Breast epithelium (tissue), 4 donors: Measurements from ENCODE around the gene KRT78. TPM values are rescaled to one million over a fixed set of nuclear protein-coding genes. Genes with fewer than 3 reads are reported as not detected.

ENCODE experiments used
- DNase-seq, 2 donors: peaks; one replicate each; pipeline ENCODE4 v3.0.0-alpha.2; 2019; ENCODE audit warnings: low spot score in 2 of 2
- H3K27ac ChIP-seq, 2 donors: fragments of 200-600 bp; sonication (generic) in 1 of 2; one replicate each; pipeline ENCODE4 v1.5.1; 2016 to 2019; ENCODE audit warnings: mild to moderate bottlenecking in 1 of 2
- H3K27me3 ChIP-seq, 2 donors: fragments of 200-600 bp; sonication (generic) in 1 of 2; one replicate each; pipeline versions ENCODE4 v1.5.1 to v1.6.0; 2017 to 2019; ENCODE audit warnings: control low read depth in 1 of 2, mild to moderate bottlenecking in 1 of 2
- H3K36me3 ChIP-seq: fragments of 200-600 bp; one replicate; pipeline ENCODE4 v1.5.1; 2019
- H3K4me1 ChIP-seq, 2 donors: fragments of 200-600 bp; sonication (generic); one replicate each; pipeline ENCODE4 v1.5.1; 2016 to 2019; ENCODE audit warnings: control low read depth in 1 of 2
- H3K4me3 ChIP-seq, 3 donors: fragments of 200-600 bp; sonication (generic); 1 replicate in 2 of 3; 2 replicates in 1 of 3; pipeline ENCODE4 v1.5.1; 2016 to 2019; ENCODE audit warnings: mild to moderate bottlenecking in 3 of 3, moderate library complexity in 2 of 3
- H3K9me3 ChIP-seq, 2 donors: fragments of 200-600 bp; sonication (generic) in 1 of 2; one replicate each; pipeline ENCODE4 v1.5.1; 2016 to 2019; ENCODE audit warnings: control low read depth in 1 of 2
- CTCF ChIP-seq, 3 donors: fragments of 450-650 bp; IDR thresholded peaks; one replicate each; pipeline ENCODE4 v1.5.1; 2016 to 2017; ENCODE audit warnings: antibody characterized with exemption in 3 of 3, mild to moderate bottlenecking in 3 of 3, moderate library complexity in 3 of 3
- POLR2A ChIP-seq: fragments of 450-650 bp; IDR thresholded peaks from one replicate; pipeline ENCODE4 v1.6.1; 2016; ENCODE audit warnings: antibody characterized with exemption, mild to moderate bottlenecking, moderate library complexity
- POLR2AphosphoS5 ChIP-seq, 3 donors: sonication (generic); formaldehyde crosslinking; IDR thresholded peaks; one replicate each; pipeline ENCODE4 v1.6.1; 2017; ENCODE audit warnings: antibody characterized with exemption in 3 of 3
- intact Hi-C: fragments of 100-400 bp; cut with DNase I; formaldehyde crosslinking; loops from one replicate; pipeline ENCODE4 v1.15.1; 2023; ENCODE audit warnings: low total_unique reads
- total RNA-seq, 3 donors: library from RNA; depleted of rRNA; stranded (reverse); fragments of >200 nt; gene quantifications; one replicate each; pipeline ENCODE4 v1.1.0, GENCODE V29; 2016

The KRT78 gene
- total RNA-seq, 3 donors from 2014 or later = 2.0 TPM; not detected in 2

- DNase-seq = peak in 1 of 2 donors; percentile 9
- intact Hi-C loops = no loop called here
- Histone ChIP-seq H3K27me3 (no peaks in the 10 kb centered on the region), H3K36me3 (no peaks in the 10 kb centered on the region), H3K4me1 (no peaks in the 10 kb centered on the region), H3K9me3 (no peaks in the 10 kb centered on the region), H3K4me3 (no peak overlapping the region), H3K27ac (no peak overlapping the region)
- TF ChIP-seq POLR2A = no peak
These were observed 13.3 kb downstream of the KRT78 start for GRCh38 chr12:52835271-52836041.

GRCh38 chr12:52834727-52835001 lies 14.1 kb downstream of the KRT78 start:
- H3K36me3 ChIP-seq = no peaks in the 10 kb centered on the region
- TF ChIP-seq CTCF (IDR thresholded peaks at IDR 0.05) (no peak), POLR2AphosphoS5 (IDR thresholded peaks at IDR 0.05) (no peak), POLR2A (no peak)
- intact Hi-C loops = no loop called here
- H3K27me3 ChIP-seq = no peaks in the 10 kb centered on the region
- H3K4me1 ChIP-seq = no peaks in the 10 kb centered on the region
- no peak overlapping the region for H3K4me3 ChIP-seq
- DNase-seq = no peak
- no peaks in the 10 kb centered on the region for H3K9me3 ChIP-seq
- no peak overlapping the region for H3K27ac ChIP-seq

- intact Hi-C loops = no loop called here
- no peaks in the 10 kb centered on the region for H3K9me3 ChIP-seq
- H3K27ac ChIP-seq = no peak within 1 kb of the TSS
- no peaks in the 10 kb centered on the region for H3K27me3 ChIP-seq
- TF ChIP-seq POLR2A (no peak), CTCF (IDR thresholded peaks at IDR 0.05) (no peak), POLR2AphosphoS5 (IDR thresholded peaks at IDR 0.05) (no peak)
- H3K4me3 ChIP-seq = no peak within 1 kb of the TSS
- no peaks in the 10 kb centered on the region for H3K4me1 ChIP-seq
- H3K36me3 ChIP-seq = no peaks in the 10 kb centered on the region
- DNase-seq = peak in 1 of 2 donors; percentile 42
These were observed 14.7 kb downstream of the KRT78 start, which contains the start of gene KRT79 for GRCh38 chr12:52833922-52834726. TSS of gene KRT79 (minus strand) at chr12:52834311. CDS start at chr12:52834260, 51 bp downstream.

GRCh38 chr12:52832985-52833905 lies 15.5 kb downstream of the KRT78 start:
- Histone ChIP-seq H3K27ac (no peak overlapping the region), H3K9me3 (no peaks in the 10 kb centered on the region), H3K4me1 (no peaks in the 10 kb centered on the region), H3K27me3 (no peaks in the 10 kb centered on the region), H3K36me3 (no peaks in the 10 kb centered on the region), H3K4me3 (no peak overlapping the region)
- peak in 1 of 2 donors; percentile 36 for DNase-seq
- TF ChIP-seq POLR2AphosphoS5 (IDR thresholded peaks at IDR 0.05) (no peak), POLR2A (no peak), CTCF (IDR thresholded peaks at IDR 0.05) (no peak)
- intact Hi-C loops = no loop called here

GRCh38 chr12:52832451-52832850 lies 16.3 kb downstream of the KRT78 start:
- intact Hi-C loops = no loop called here
- no peak overlapping the region for H3K27ac ChIP-seq
- no peak for TF ChIP-seq CTCF (IDR thresholded peaks at IDR 0.05)

More at GRCh38 chr12:52832451-52832850, 16.3 kb downstream of the KRT78 start:
- no peak for DNase-seq
- H3K4me3 ChIP-seq = no peak overlapping the region
- H3K9me3 ChIP-seq = no peaks in the 10 kb centered on the region
- no peaks in the 10 kb centered on the region for H3K4me1 ChIP-seq
- H3K36me3 ChIP-seq = no peaks in the 10 kb centered on the region
- H3K27me3 ChIP-seq = no peaks in the 10 kb centered on the region
